Kidney epithelial cell (primary cell): ENCODE results near the gene SCNN1B. TPM values are rescaled to one million over a fixed set of nuclear protein-coding genes. Genes with fewer than 3 reads are reported as not detected.

Experiments
- DNase-seq: peaks from one replicate; pipeline ENCODE4 v3.0.0-alpha.2; 2010; ENCODE audit warnings: low read depth
- H3K27me3 ChIP-seq: 2 replicates; pipeline ENCODE4 v1.6.0; 2011; ENCODE audit warnings: low read length; ENCODE audit not compliant: control insufficient read depth, insufficient read depth
- H3K36me3 ChIP-seq: 2 replicates; pipeline ENCODE4 v1.5.1; 2011; ENCODE audit warnings: low read length; ENCODE audit not compliant: control insufficient read depth, insufficient read depth
- H3K4me3 ChIP-seq: 2 replicates; pipeline ENCODE4 v1.5.1; 2011; ENCODE audit warnings: low read depth, mild to moderate bottlenecking, control low read depth, low read length
- total RNA-seq: library from RNA; depleted of rRNA; stranded (reverse); fragments of >200 nt; gene quantifications from 2 replicates; pipeline ENCODE4 v1.2.3, GENCODE V29; 2015
- TF ChIP-seq, protein P1 (sequence below): IDR thresholded peaks from 2 replicates; pipeline ENCODE4 v1.5.1; 2011; ENCODE audit warnings: mild to moderate bottlenecking, moderate library complexity, low read length, control low read depth, inconsistent platforms; ENCODE audit not compliant: insufficient read depth, poor library complexity, severe bottlenecking

SCNN1B gene
- total RNA-seq, 1 donor from 2014 or later, result 0.38 TPM

DNA sequence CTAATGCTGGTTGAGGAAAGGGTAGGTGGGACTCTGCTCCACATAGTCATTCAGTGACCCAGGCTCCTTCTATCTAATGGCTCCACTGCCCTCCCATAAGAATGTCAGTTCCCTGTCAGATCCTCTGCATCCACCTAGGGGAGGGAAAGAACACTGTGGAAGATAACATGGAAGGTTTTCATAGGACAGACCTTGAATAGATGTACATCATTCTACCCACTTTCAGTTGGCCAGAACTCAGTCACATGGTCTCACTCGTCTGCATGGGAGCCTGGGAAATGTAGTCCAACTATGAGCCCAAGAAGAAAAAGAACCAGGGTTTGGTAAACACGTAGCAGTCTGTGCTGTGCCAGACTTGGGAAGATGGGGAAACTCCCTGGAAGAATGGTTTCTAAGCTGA is 27.1 kb upstream of the SCNN1B start:
- no peak overlapping the region for H3K4me3 ChIP-seq
- no peak for DNase-seq
- no peaks in the 10 kb centered on the region for H3K27me3 ChIP-seq

DNA sequence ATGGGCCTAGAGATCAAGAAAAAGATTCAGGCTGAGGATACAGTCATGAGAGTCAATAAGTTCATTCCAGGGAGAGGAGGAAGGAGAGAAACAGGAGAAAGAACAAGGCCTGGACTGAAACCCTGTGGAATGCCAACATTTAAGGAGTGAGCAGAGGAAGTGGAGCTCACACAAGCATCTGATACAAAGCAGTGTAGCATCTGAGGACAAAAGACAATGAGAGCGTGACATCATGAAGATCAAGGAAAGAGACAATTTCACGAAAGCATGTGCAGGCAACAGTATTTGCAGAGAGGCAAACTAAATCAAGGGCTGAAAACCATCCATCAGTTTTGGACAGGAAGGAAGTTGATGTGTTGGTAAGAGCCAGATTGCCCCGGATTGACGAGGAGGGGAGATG is 25.3 kb upstream of the SCNN1B start:
- Histone ChIP-seq H3K36me3 (no peaks in the 10 kb centered on the region), H3K27me3 (no peaks in the 10 kb centered on the region), H3K4me3 (no peak overlapping the region)
- TF ChIP-seq, protein P1, sequence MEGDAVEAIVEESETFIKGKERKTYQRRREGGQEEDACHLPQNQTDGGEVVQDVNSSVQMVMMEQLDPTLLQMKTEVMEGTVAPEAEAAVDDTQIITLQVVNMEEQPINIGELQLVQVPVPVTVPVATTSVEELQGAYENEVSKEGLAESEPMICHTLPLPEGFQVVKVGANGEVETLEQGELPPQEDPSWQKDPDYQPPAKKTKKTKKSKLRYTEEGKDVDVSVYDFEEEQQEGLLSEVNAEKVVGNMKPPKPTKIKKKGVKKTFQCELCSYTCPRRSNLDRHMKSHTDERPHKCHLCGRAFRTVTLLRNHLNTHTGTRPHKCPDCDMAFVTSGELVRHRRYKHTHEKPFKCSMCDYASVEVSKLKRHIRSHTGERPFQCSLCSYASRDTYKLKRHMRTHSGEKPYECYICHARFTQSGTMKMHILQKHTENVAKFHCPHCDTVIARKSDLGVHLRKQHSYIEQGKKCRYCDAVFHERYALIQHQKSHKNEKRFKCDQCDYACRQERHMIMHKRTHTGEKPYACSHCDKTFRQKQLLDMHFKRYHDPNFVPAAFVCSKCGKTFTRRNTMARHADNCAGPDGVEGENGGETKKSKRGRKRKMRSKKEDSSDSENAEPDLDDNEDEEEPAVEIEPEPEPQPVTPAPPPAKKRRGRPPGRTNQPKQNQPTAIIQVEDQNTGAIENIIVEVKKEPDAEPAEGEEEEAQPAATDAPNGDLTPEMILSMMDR, result no peak
- DNase-seq, result no peak

More for the DNA sequence above, 27.1 kb upstream of the SCNN1B start:
- TF ChIP-seq, protein P1, result no peak
- H3K36me3 ChIP-seq, result no peaks in the 10 kb centered on the region

DNA sequence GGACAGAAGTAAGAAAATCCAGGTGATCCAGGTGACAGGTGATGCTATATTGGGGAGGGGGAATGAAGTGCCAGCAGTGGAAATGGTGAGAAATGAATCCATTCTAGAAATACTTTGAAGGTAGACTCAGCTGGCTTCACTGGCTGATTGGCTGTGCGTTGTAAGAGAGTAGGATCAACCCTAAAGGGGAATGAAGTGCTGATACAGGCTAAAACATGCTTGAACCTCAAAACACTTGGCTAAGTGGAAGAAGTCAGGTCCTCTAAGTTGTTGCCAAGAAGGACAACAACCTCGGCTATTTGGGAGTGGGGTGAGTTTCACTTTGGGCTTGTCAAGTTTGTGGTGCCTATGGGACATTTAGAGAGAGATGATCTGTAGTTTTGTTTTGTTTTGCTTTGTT is 24.1 kb upstream of the SCNN1B start:
- TF ChIP-seq, protein P1, result no peak
- Histone ChIP-seq H3K36me3 (no peaks in the 10 kb centered on the region), H3K4me3 (no peak overlapping the region), H3K27me3 (no peaks in the 10 kb centered on the region)
- no peak for DNase-seq

DNA sequence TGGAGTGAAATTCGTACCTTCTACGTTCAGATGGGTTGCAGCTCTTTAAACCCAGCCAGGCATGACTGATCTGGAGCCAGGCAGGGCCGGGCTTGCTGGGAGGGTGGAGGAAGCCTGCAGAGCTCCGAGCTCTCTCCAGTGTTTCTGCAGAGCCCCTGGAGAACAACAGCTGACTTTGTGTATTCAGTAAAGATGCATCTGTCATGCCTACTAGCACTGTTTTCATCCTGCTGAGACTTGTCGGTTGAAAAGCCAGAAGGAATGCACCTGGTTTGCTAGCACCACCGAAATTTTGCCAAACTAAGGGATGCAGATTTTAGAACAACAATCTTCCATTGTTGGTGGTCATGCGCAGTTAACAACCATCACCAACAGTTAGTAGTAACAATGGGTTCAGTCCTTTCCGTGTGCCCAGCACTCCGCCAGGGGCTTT is 22.4 kb upstream of the SCNN1B start:
- no peak for DNase-seq
- Histone ChIP-seq H3K4me3 (no peak overlapping the region), H3K27me3 (no peaks in the 10 kb centered on the region), H3K36me3 (no peaks in the 10 kb centered on the region)
- TF ChIP-seq, protein P1, result no peak

DNA sequence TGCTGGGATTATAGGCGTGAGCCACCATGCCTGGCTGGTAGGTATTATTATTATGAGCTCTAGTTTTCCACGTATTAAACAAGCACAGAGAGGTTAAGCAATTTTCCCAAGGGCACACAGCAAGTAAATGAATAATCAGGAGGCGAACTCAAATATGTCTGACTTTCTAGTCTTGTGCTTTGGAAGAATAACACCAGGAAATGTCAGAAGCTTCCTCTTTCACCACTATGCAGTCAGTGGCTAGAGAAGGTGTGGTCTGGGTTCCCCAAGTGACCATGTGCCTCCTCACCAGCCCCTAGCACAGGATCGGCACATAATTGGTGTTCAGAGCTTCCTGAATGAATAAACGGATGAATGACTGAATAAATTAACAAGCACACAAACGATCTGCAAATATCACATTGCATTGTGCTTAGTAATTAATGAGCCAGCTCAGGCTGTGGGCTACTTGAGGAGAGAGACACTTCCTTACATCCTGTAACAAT is 21.6 kb upstream of the SCNN1B start:
- TF ChIP-seq, protein P1, result no peak
- DNase-seq, result peak; percentile 53
- H3K36me3 ChIP-seq, result no peaks in the 10 kb centered on the region
- no peaks in the 10 kb centered on the region for H3K27me3 ChIP-seq
- no peak overlapping the region for H3K4me3 ChIP-seq

DNA sequence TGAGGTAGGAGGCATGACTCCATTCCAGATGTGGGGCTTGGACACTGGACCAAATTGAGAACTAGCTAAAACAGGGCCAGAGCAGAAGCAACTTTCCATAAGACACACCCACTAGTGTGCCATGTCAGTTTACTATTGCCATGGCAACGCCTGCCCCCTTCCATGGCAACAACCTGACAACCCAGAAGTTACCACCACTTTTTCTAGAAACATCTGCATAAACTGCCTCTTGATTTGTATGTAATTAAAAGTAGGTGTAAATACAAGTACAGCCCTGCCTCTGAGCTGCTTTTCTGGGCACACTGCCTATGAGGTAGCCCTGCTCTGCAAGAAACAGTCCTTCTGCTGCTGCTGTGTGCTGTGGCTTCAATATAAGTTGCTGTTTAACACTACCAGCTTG is 19.5 kb upstream of the SCNN1B start:
- Histone ChIP-seq H3K36me3 (no peaks in the 10 kb centered on the region), H3K27me3 (no peaks in the 10 kb centered on the region), H3K4me3 (no peak overlapping the region)
- no peak for DNase-seq
- TF ChIP-seq, protein P1, result no peak
